Testis (tissue), 2 donors: ENCODE data around the gene CMA1.

Experiments used
- POLR2A ChIP-seq: fragments of 450-650 bp; IDR thresholded peaks from one replicate; pipeline ENCODE4 v1.6.1; 2017; ENCODE audit warnings: antibody characterized with exemption, mild to moderate bottlenecking, moderate library complexity
- TF ChIP-seq, protein P1 (sequence below), 3 experiments: fragments of 450-650 bp in 2 of 3; fragments of 200-600 bp in 1 of 3; sonication (generic) in 1 of 3; IDR thresholded peaks; one replicate each; pipeline ENCODE4 v1.5.1; 2016 to 2019; ENCODE audit warnings: antibody characterized with exemption in 3 of 3, mild to moderate bottlenecking in 2 of 3, moderate library complexity in 1 of 3

DNA sequence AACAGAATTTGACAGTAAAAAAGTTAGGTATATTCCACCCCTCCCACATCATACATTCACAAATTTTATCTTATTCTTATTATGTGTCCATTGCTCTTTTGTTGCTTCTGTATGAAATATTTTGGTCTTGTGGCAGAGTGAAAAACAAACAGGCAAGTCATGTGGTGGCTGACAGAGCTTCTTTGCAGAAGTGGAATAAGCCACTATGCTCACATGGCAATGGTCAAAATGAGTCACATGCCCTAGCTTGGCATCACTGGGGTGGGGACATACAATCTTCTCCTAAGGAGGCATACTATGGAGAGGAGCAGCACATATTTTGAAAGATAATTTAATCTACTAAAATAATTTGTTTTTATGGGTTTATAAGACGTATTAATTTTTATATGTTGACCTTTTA lies 27.7 kb upstream of the CMA1 start:
- TF ChIP-seq, protein P1, sequence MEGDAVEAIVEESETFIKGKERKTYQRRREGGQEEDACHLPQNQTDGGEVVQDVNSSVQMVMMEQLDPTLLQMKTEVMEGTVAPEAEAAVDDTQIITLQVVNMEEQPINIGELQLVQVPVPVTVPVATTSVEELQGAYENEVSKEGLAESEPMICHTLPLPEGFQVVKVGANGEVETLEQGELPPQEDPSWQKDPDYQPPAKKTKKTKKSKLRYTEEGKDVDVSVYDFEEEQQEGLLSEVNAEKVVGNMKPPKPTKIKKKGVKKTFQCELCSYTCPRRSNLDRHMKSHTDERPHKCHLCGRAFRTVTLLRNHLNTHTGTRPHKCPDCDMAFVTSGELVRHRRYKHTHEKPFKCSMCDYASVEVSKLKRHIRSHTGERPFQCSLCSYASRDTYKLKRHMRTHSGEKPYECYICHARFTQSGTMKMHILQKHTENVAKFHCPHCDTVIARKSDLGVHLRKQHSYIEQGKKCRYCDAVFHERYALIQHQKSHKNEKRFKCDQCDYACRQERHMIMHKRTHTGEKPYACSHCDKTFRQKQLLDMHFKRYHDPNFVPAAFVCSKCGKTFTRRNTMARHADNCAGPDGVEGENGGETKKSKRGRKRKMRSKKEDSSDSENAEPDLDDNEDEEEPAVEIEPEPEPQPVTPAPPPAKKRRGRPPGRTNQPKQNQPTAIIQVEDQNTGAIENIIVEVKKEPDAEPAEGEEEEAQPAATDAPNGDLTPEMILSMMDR (IDR thresholded peaks at IDR 0.05): no peak
- TF ChIP-seq POLR2A: no peak
